Astrocyte (in vitro differentiated cells and primary cell): ENCODE results near the gene RILP. TPM values are rescaled to one million over a fixed set of nuclear protein-coding genes. Genes with fewer than 3 reads are reported as not detected.

ENCODE experiments used
- DNase-seq: peaks from one replicate; pipeline ENCODE4 v3.0.0-alpha.2; 2010; ENCODE audit warnings: low read depth
- FAIRE-seq: peaks from 2 replicates; lab custom pipeline; 2011; peaks lifted over from hg19 to GRCh38; lab: Jason Lieb, UNC
- H2AFZ ChIP-seq: 2 replicates; pipeline ENCODE4 v1.6.0; 2012; ENCODE audit warnings: low read depth, low read length, inconsistent platforms
- H3K27ac ChIP-seq: 2 replicates; pipeline ENCODE4 v1.5.1; 2011; ENCODE audit warnings: low read depth, low read length, inconsistent platforms
- H3K27me3 ChIP-seq: 2 replicates; pipeline ENCODE4 v1.6.0; 2011; ENCODE audit warnings: low read length, inconsistent platforms; ENCODE audit not compliant: insufficient read depth
- H3K36me3 ChIP-seq: 2 replicates; pipeline ENCODE4 v1.5.1; 2011; ENCODE audit warnings: low read length, inconsistent platforms; ENCODE audit not compliant: insufficient read depth
- H3K4me1 ChIP-seq: 2 replicates; pipeline ENCODE4 v1.5.1; 2011; ENCODE audit warnings: low read length, inconsistent platforms; ENCODE audit not compliant: insufficient read depth
- H3K4me2 ChIP-seq: 2 replicates; pipeline ENCODE4 v1.6.0; 2012; ENCODE audit warnings: low read length, inconsistent platforms
- H3K4me3 ChIP-seq: 2 replicates; pipeline ENCODE4 v1.5.1; 2011; ENCODE audit warnings: low read depth, mild to moderate bottlenecking, low read length, inconsistent platforms; ENCODE audit not compliant: insufficient read depth
- H3K79me2 ChIP-seq: 2 replicates; pipeline ENCODE4 v1.6.0; 2012; ENCODE audit warnings: mild to moderate bottlenecking, low read length, inconsistent platforms; ENCODE audit not compliant: insufficient read depth
- H3K9ac ChIP-seq: 2 replicates; pipeline ENCODE4 v1.6.0; 2012; ENCODE audit warnings: mild to moderate bottlenecking, low read length, inconsistent platforms
- H3K9me3 ChIP-seq: 2 replicates; pipeline ENCODE4 v1.5.1; 2012; ENCODE audit warnings: low read depth, mild to moderate bottlenecking, low read length, inconsistent platforms; ENCODE audit not compliant: insufficient read depth
- H4K20me1 ChIP-seq: 2 replicates; pipeline ENCODE4 v1.6.0; 2012; ENCODE audit warnings: low read length, inconsistent platforms; ENCODE audit not compliant: insufficient read depth
- H3K27ac Mint-ChIP-seq: one replicate; pipeline ENCODE4 v1.8.0; 2021; ENCODE audit warnings: mild to moderate bottlenecking, mixed read lengths; ENCODE audit not compliant: unreplicated experiment
- H3K27me3 Mint-ChIP-seq: one replicate; pipeline ENCODE4 v1.8.0; 2021; ENCODE audit warnings: low read depth, mixed read lengths; ENCODE audit not compliant: unreplicated experiment
- H3K36me3 Mint-ChIP-seq: one replicate; pipeline ENCODE4 v1.8.0; 2021; ENCODE audit warnings: low read depth, mixed read lengths; ENCODE audit not compliant: unreplicated experiment
- H3K4me1 Mint-ChIP-seq: one replicate; pipeline ENCODE4 v1.8.0; 2021; ENCODE audit warnings: low read depth, mixed read lengths; ENCODE audit not compliant: unreplicated experiment
- H3K4me3 Mint-ChIP-seq: one replicate; pipeline ENCODE4 v1.8.0; 2021; ENCODE audit warnings: mild to moderate bottlenecking, moderate library complexity, mixed read lengths; ENCODE audit not compliant: unreplicated experiment
- H3K9me3 Mint-ChIP-seq: one replicate; pipeline ENCODE4 v1.8.0; 2021; ENCODE audit warnings: mild to moderate bottlenecking, mixed read lengths; ENCODE audit not compliant: unreplicated experiment
- CTCF ChIP-seq: IDR thresholded peaks from 2 replicates; pipeline ENCODE4 v1.5.1; 2011; ENCODE audit warnings: low read depth, mild to moderate bottlenecking, inconsistent platforms, low read length, moderate library complexity; ENCODE audit not compliant: insufficient read depth
- EZH2 ChIP-seq: IDR thresholded peaks from 2 replicates; pipeline ENCODE4 v1.6.1; 2012; ENCODE audit warnings: mild to moderate bottlenecking, low read length, inconsistent platforms; ENCODE audit not compliant: insufficient read depth
- total RNA-seq: library from RNA; stranded (reverse); gene quantifications from 2 replicates; pipeline ENCODE4 v1.2.1, GENCODE V29; 2021

Gene RILP
- total RNA-seq, 1 donor from 2014 or later = 7.8 TPM

- Histone ChIP-seq H3K4me2 (no peak overlapping the region), H3K79me2 (no peaks in the 10 kb centered on the region), H3K4me1 (peaks cover 10% of the 10 kb centered on the region), H3K4me3 (no peak overlapping the region), H3K27me3 (no peaks in the 10 kb centered on the region), H2AFZ (no peak overlapping the region), H3K9ac (no peak overlapping the region), H3K9me3 (no peaks in the 10 kb centered on the region), H4K20me1 (peaks cover 9% of the 10 kb centered on the region), H3K36me3 (no peaks in the 10 kb centered on the region), H3K27ac (no peak overlapping the region)
- DNase-seq = no peak
- H3K27ac Mint-ChIP-seq = no peak overlapping the region
- TF ChIP-seq CTCF (no peak), EZH2 (no peak)
- H3K4me3 Mint-ChIP-seq = no peak overlapping the region
- peaks cover 7% of the 10 kb centered on the region for H3K36me3 Mint-ChIP-seq
- no peak for FAIRE-seq
- H3K27me3 Mint-ChIP-seq = peaks cover 5% of the 10 kb centered on the region
- peaks cover 14% of the 10 kb centered on the region for H3K4me1 Mint-ChIP-seq
- no peaks in the 10 kb centered on the region for H3K9me3 Mint-ChIP-seq
Observed at GRCh38 chr17:1621273-1621954, 28.3 kb downstream of the RILP start.

GRCh38 chr17:1620486-1620885 is 29.2 kb downstream of the RILP start:
- H3K9me3 Mint-ChIP-seq = no peaks in the 10 kb centered on the region
- FAIRE-seq = no peak
- H3K27ac Mint-ChIP-seq = no peak overlapping the region

More at GRCh38 chr17:1620486-1620885, 29.2 kb downstream of the RILP start:
- Histone ChIP-seq H3K36me3 (no peaks in the 10 kb centered on the region), H4K20me1 (peaks cover 6% of the 10 kb centered on the region), H3K27ac (no peak overlapping the region), H3K79me2 (no peaks in the 10 kb centered on the region), H2AFZ (no peak overlapping the region), H3K9ac (no peak overlapping the region), H3K4me2 (no peak overlapping the region), H3K4me3 (no peak overlapping the region), H3K9me3 (no peaks in the 10 kb centered on the region), H3K27me3 (no peaks in the 10 kb centered on the region), H3K4me1 (peaks cover 10% of the 10 kb centered on the region)
- Mint-ChIP-seq H3K36me3 (peaks cover 7% of the 10 kb centered on the region), H3K4me1 (peaks cover 8% of the 10 kb centered on the region), H3K27me3 (peaks cover 2% of the 10 kb centered on the region), H3K4me3 (no peak overlapping the region)
- no peak for DNase-seq
- TF ChIP-seq EZH2 = no peak
- TF ChIP-seq CTCF = no peak
